ENCODE measurements around the gene WDR59. TPM values are rescaled to one million over a fixed set of nuclear protein-coding genes. Genes with fewer than 3 reads are reported as not detected.

The WDR59 gene
- total and polyA plus RNA-seq, 4 donors: 11.2 to 60.1 (median 32.0) TPM

GRCh38 chr16:74951681-74952080, 33.2 kb downstream of the WDR59 start:
- DNase-seq: no peak
- 78 to 88% methylated on average over 4 of the region's 4 CpGs for WGBS, 2 donors
- ATAC-seq (ENCODE audit: insufficient read depth, low FRiP score): no peak
- H3K36me3 ChIP-seq (ENCODE audit: control insufficient read depth in 4 of 4, insufficient read depth in 4 of 4, low read length in 4 of 4): peaks cover 21 to 49% (median 40%) of the 10 kb centered on the region in 4 donors
- no peak overlapping the region for H3K9ac ChIP-seq (ENCODE audit: insufficient read depth in 1 of 2, low read length in 2 of 2)
- no peaks in the 10 kb centered on the region for H3K9me3 ChIP-seq (ENCODE audit: control insufficient read depth in 4 of 4, insufficient read depth in 3 of 4, low read length in 3 of 4)
- no peaks in the 10 kb centered on the region for H3K27me3 ChIP-seq (ENCODE audit: control insufficient read depth in 3 of 3, insufficient read depth in 3 of 3, low read length in 2 of 3)
- H3K4me3 ChIP-seq: no peak overlapping the region
- no peak overlapping the region for H3K27ac ChIP-seq (ENCODE audit: low read depth in 1 of 2, low read length in 1 of 2)
- TF ChIP-seq, protein P1, sequence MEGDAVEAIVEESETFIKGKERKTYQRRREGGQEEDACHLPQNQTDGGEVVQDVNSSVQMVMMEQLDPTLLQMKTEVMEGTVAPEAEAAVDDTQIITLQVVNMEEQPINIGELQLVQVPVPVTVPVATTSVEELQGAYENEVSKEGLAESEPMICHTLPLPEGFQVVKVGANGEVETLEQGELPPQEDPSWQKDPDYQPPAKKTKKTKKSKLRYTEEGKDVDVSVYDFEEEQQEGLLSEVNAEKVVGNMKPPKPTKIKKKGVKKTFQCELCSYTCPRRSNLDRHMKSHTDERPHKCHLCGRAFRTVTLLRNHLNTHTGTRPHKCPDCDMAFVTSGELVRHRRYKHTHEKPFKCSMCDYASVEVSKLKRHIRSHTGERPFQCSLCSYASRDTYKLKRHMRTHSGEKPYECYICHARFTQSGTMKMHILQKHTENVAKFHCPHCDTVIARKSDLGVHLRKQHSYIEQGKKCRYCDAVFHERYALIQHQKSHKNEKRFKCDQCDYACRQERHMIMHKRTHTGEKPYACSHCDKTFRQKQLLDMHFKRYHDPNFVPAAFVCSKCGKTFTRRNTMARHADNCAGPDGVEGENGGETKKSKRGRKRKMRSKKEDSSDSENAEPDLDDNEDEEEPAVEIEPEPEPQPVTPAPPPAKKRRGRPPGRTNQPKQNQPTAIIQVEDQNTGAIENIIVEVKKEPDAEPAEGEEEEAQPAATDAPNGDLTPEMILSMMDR (IDR thresholded peaks at IDR 0.05; ENCODE audit: control extremely low read depth, extremely low read depth): no peak
- no peaks in the 10 kb centered on the region for H3K4me1 ChIP-seq (ENCODE audit: control insufficient read depth in 5 of 5, insufficient read depth in 5 of 5, low read length in 5 of 5)

DNA sequence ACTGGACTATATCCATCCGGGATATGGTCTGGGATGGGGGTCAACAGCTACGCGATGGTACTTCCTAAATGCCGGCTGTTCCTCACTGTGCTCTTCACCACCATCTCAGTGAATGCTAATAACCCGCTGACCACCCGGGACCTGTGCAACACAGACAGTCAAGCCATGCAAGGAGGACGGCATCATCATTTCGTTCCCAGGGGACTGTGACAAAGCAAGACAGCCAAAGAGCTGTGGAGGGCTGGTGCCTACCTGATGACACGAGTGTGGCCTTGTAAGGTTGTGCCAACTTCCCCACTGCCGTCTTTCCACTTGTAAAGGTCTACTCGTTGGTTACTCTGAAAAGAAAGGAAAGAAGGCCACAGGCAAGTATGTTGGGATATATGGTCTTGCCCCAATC, 33.7 kb downstream of the WDR59 start:
- Histone ChIP-seq H3K9me3 (ENCODE audit: control insufficient read depth in 4 of 4, insufficient read depth in 3 of 4, low read length in 3 of 4) (no peaks in the 10 kb centered on the region), H3K36me3 (ENCODE audit: control insufficient read depth in 4 of 4, insufficient read depth in 4 of 4, low read length in 4 of 4) (peaks cover 23 to 48% (median 41%) of the 10 kb centered on the region in 4 donors), H3K27ac (ENCODE audit: low read depth in 1 of 2, low read length in 1 of 2) (no peak overlapping the region), H3K9ac (ENCODE audit: insufficient read depth in 1 of 2, low read length in 2 of 2) (no peak overlapping the region), H3K4me1 (ENCODE audit: control insufficient read depth in 5 of 5, insufficient read depth in 5 of 5, low read length in 5 of 5) (no peaks in the 10 kb centered on the region), H3K27me3 (ENCODE audit: control insufficient read depth in 3 of 3, insufficient read depth in 3 of 3, low read length in 2 of 3) (no peaks in the 10 kb centered on the region), H3K4me3 (no peak overlapping the region)
- 97% methylated on average over 11 of the region's 11 CpGs for WGBS, 2 donors
- ATAC-seq (ENCODE audit: insufficient read depth, low FRiP score) (no peak), DNase-seq (no peak)
- TF ChIP-seq, protein P1 (IDR thresholded peaks at IDR 0.05; ENCODE audit: control extremely low read depth, extremely low read depth): no peak

GRCh38 chr16:74950511-74950910, 34.4 kb downstream of the WDR59 start:
- H3K4me1 ChIP-seq (ENCODE audit: control insufficient read depth in 5 of 5, insufficient read depth in 5 of 5, low read length in 5 of 5): no peaks in the 10 kb centered on the region
- no peaks in the 10 kb centered on the region for H3K27me3 ChIP-seq (ENCODE audit: control insufficient read depth in 3 of 3, insufficient read depth in 3 of 3, low read length in 2 of 3)
- no peak overlapping the region for H3K9ac ChIP-seq (ENCODE audit: insufficient read depth in 1 of 2, low read length in 2 of 2)
- 97% methylated on average over 7 of the region's 7 CpGs for WGBS, 2 donors
- no peak overlapping the region for H3K4me3 ChIP-seq
- no peaks in the 10 kb centered on the region for H3K9me3 ChIP-seq (ENCODE audit: control insufficient read depth in 4 of 4, insufficient read depth in 3 of 4, low read length in 3 of 4)
- DNase-seq (no peak), ATAC-seq (ENCODE audit: insufficient read depth, low FRiP score) (no peak)
- TF ChIP-seq, protein P1 (IDR thresholded peaks at IDR 0.05; ENCODE audit: control extremely low read depth, extremely low read depth): no peak
- no peak overlapping the region for H3K27ac ChIP-seq (ENCODE audit: low read depth in 1 of 2, low read length in 1 of 2)
- peaks cover 20 to 49% (median 39%) of the 10 kb centered on the region in 4 donors for H3K36me3 ChIP-seq (ENCODE audit: control insufficient read depth in 4 of 4, insufficient read depth in 4 of 4, low read length in 4 of 4)

GRCh38 chr16:74949309-74949708, 35.6 kb downstream of the WDR59 start:
- ATAC-seq (ENCODE audit: insufficient read depth, low FRiP score): no peak
- Histone ChIP-seq H3K27ac (ENCODE audit: low read depth in 1 of 2, low read length in 1 of 2) (no peak overlapping the region), H3K4me3 (no peak overlapping the region), H3K9me3 (ENCODE audit: control insufficient read depth in 4 of 4, insufficient read depth in 3 of 4, low read length in 3 of 4) (no peaks in the 10 kb centered on the region), H3K4me1 (ENCODE audit: control insufficient read depth in 5 of 5, insufficient read depth in 5 of 5, low read length in 5 of 5) (no peaks in the 10 kb centered on the region), H3K36me3 (ENCODE audit: control insufficient read depth in 4 of 4, insufficient read depth in 4 of 4, low read length in 4 of 4) (peaks cover 20 to 39% (median 32%) of the 10 kb centered on the region in 4 donors), H3K9ac (ENCODE audit: insufficient read depth in 1 of 2, low read length in 2 of 2) (no peak overlapping the region), H3K27me3 (ENCODE audit: control insufficient read depth in 3 of 3, insufficient read depth in 3 of 3, low read length in 2 of 3) (no peaks in the 10 kb centered on the region)
- WGBS, 2 donors: 97 to 99% methylated on average over 3 of the region's 3 CpGs
- no peak for DNase-seq
- TF ChIP-seq, protein P1 (IDR thresholded peaks at IDR 0.05; ENCODE audit: control extremely low read depth, extremely low read depth): no peak
